CD4-positive, alpha-beta T cell (primary cell): Measurements from ENCODE around the gene CASR. TPM values are rescaled to one million over a fixed set of nuclear protein-coding genes. Genes with fewer than 3 reads are reported as not detected.

Experiments used
- ATAC-seq: fragments of 200-7000 bp; cut with Tn5 transposase; one replicate; pipeline ENCODE4 v1.10.0; 2022; ENCODE audit warnings: mild to moderate bottlenecking; ENCODE audit not compliant: poor library complexity
- CTCF ChIA-PET: fragments of 350-600 bp; sonication (Branson Sonifier 250); formaldehyde crosslinking; loops from one replicate; lab custom pipeline; 2021; ENCODE audit warnings: antibody characterized with exemption, inconsistent platforms; lab: Charles Lee
- POLR2A ChIA-PET: fragments of 350-600 bp; sonication (Branson Sonifier 250); formaldehyde crosslinking; loops from one replicate; lab custom pipeline; 2021; ENCODE audit warnings: antibody characterized with exemption, inconsistent platforms; lab: Charles Lee
- DNase-seq, 14 experiments: peaks; one replicate each; pipeline ENCODE4 v3.0.0-alpha.2; 2013 to 2020; ENCODE audit warnings: mixed read lengths in 2 of 14
- H3K27ac ChIP-seq, 2 donors: one replicate each; pipeline versions ENCODE4 v1.5.1 to v1.7.0; 2013; ENCODE audit warnings: low read length in 2 of 2, low read depth in 1 of 2, mild to moderate bottlenecking in 1 of 2
- H3K27me3 ChIP-seq, 2 experiments: 1 replicate in 1 of 2; 2 replicates in 1 of 2; pipeline versions ENCODE4 v1.6.1 to v1.7.0; 2013; ENCODE audit warnings: low read length in 2 of 2, control low read depth in 1 of 2, mild to moderate bottlenecking in 1 of 2, moderate library complexity in 1 of 2; ENCODE audit not compliant: insufficient read depth in 2 of 2, control insufficient read depth in 1 of 2
- H3K36me3 ChIP-seq: one replicate; pipeline ENCODE4 v1.6.1; 2013; ENCODE audit warnings: low read length, control low read depth; ENCODE audit not compliant: insufficient read depth
- H3K4me1 ChIP-seq: one replicate; pipeline ENCODE4 v1.6.1; 2013; ENCODE audit warnings: low read length, control low read depth; ENCODE audit not compliant: insufficient read depth
- H3K4me3 ChIP-seq: one replicate; pipeline ENCODE4 v1.5.1; 2013; ENCODE audit warnings: mild to moderate bottlenecking, low read length, moderate library complexity
- H3K9me3 ChIP-seq, 2 experiments: 1 replicate in 1 of 2; 2 replicates in 1 of 2; pipeline versions ENCODE4 v1.6.1 to v1.7.0; 2013; ENCODE audit warnings: low read length in 2 of 2, mild to moderate bottlenecking in 2 of 2, control low read depth in 1 of 2, moderate library complexity in 1 of 2; ENCODE audit not compliant: control insufficient read depth in 1 of 2, insufficient read depth in 1 of 2
- H3K27ac Mint-ChIP-seq: one replicate; pipeline ENCODE4 v1.8.0; 2020; ENCODE audit warnings: mixed read lengths
- H3K27me3 Mint-ChIP-seq: one replicate; pipeline ENCODE4 v1.8.0; 2021; ENCODE audit warnings: mixed read lengths
- H3K36me3 Mint-ChIP-seq: one replicate; pipeline ENCODE4 v1.8.0; 2021; ENCODE audit warnings: low read depth, mixed read lengths
- H3K4me1 Mint-ChIP-seq: one replicate; pipeline ENCODE4 v1.8.0; 2021; ENCODE audit warnings: low read depth, mixed read lengths
- H3K4me3 Mint-ChIP-seq: one replicate; pipeline ENCODE4 v1.8.0; 2020; ENCODE audit warnings: mild to moderate bottlenecking, mixed read lengths
- H3K9me3 Mint-ChIP-seq: one replicate; pipeline ENCODE4 v1.8.0; 2020; ENCODE audit warnings: mixed read lengths
- intact Hi-C, 2 experiments: fragments of 100-400 bp; cut with DNase I in 1 of 2; cut with micrococcal nuclease in 1 of 2; formaldehyde crosslinking; loops; one replicate each; pipeline versions ENCODE4 v1.15.1 to v1.9.0; 2023 to 2025; cut with DNase I, micrococcal nuclease
- total RNA-seq, 174 experiments: library from RNA in 2 of 174; stranded (reverse) in 2 of 174; gene quantifications; one replicate each; pipeline ENCODE4 v1.2.3 and lab custom pipeline; 2021 to 2026
- TF ChIP-seq, protein P1 (sequence below): fragments of 200-600 bp; IDR thresholded peaks from one replicate; pipeline ENCODE4 v1.8.0; 2022; ENCODE audit warnings: antibody characterized with exemption, mild to moderate bottlenecking

CASR gene
- total RNA-seq, 2 experiments from 2014 or later: 0.03 TPM

DNA sequence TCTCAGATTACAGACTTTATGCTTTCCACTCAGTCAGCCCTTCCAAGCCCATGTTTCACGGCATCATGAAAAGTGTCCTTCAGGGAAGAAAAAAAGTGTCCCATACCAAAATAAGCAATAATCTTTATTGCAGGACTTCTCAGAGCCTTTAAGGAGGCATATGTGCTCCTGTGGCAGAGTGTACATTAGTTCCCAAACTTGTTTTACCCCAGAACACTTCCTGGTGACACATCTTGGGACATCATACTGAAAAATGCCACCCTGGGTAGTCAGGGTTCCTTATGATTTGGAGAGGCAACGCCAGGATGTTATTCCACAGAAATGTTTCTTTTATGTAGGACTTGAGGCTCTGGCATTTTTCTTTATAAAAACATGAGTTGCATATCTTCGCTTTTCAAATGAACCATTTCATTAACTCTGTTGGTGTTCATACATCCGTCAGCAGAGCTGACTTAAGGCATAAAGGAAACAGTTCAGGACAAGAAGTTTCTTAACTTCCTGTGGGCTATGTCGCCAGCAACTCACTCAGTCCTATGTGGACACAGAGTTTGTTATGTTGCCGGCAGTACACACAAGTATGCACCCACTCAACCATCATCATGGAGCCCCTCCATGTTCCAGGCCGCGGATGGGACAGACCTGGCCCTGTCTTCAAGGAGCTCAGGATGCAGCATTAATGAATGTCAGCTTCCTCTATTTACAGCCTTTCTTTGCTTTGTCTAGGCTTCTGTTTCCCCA is 63.8 kb downstream of the CASR start:
- TF ChIP-seq, protein P1, sequence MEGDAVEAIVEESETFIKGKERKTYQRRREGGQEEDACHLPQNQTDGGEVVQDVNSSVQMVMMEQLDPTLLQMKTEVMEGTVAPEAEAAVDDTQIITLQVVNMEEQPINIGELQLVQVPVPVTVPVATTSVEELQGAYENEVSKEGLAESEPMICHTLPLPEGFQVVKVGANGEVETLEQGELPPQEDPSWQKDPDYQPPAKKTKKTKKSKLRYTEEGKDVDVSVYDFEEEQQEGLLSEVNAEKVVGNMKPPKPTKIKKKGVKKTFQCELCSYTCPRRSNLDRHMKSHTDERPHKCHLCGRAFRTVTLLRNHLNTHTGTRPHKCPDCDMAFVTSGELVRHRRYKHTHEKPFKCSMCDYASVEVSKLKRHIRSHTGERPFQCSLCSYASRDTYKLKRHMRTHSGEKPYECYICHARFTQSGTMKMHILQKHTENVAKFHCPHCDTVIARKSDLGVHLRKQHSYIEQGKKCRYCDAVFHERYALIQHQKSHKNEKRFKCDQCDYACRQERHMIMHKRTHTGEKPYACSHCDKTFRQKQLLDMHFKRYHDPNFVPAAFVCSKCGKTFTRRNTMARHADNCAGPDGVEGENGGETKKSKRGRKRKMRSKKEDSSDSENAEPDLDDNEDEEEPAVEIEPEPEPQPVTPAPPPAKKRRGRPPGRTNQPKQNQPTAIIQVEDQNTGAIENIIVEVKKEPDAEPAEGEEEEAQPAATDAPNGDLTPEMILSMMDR: no peak
- Mint-ChIP-seq H3K4me1 (peaks cover 26% of the 10 kb centered on the region), H3K36me3 (no peaks in the 10 kb centered on the region), H3K27me3 (no peaks in the 10 kb centered on the region), H3K9me3 (no peaks in the 10 kb centered on the region), H3K27ac (no peak overlapping the region), H3K4me3 (no peak overlapping the region)
- CTCF ChIA-PET: interaction anchor here (0.6 kb wide), 1 partner anchor 1467 kb away, joined by 3 read pairs; no protein-coding TSS in a partner anchor
- Histone ChIP-seq H3K36me3 (no peaks in the 10 kb centered on the region), H3K4me1 (peaks cover 2% of the 10 kb centered on the region), H3K4me3 (no peak overlapping the region), H3K27me3 (no peaks in the 10 kb centered on the region), H3K9me3 (no peaks in the 10 kb centered on the region), H3K27ac (no peak overlapping the region)
- ATAC-seq (no peak), DNase-seq (peak in 1 of 14 experiments; percentile 16)
- POLR2A ChIA-PET: interaction anchor here (2.1 kb wide), 1 partner anchor 8 kb away, joined by 4 read pairs; no protein-coding TSS in a partner anchor
- intact Hi-C loops: no loop called here

DNA sequence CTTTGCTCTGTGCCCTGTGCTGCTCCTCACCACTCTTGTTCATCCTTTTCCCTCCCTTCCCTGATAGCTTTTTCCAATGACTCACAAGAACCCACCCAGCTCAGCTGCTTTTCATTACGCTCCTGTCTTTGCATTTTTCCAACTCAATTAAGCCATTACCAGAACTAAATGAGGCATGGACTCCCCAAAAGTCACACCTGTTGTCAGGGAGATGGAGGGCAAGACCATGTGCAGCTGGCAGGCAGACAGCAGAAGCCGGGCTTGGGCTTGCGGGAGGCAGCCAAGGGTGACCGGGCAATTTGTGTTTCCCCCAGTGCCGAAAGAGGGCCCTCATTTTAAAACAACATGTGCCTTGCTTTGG is 64.3 kb downstream of the CASR start:
- Mint-ChIP-seq H3K9me3 (no peaks in the 10 kb centered on the region), H3K4me1 (peaks cover 26% of the 10 kb centered on the region), H3K36me3 (no peaks in the 10 kb centered on the region), H3K27ac (no peak overlapping the region), H3K4me3 (no peak overlapping the region), H3K27me3 (no peaks in the 10 kb centered on the region)
- no peak for ATAC-seq
- intact Hi-C loops: no loop called here
- TF ChIP-seq, protein P1: no peak
- Histone ChIP-seq H3K27me3 (no peaks in the 10 kb centered on the region), H3K27ac (no peak overlapping the region), H3K4me3 (no peak overlapping the region), H3K4me1 (peaks cover 2% of the 10 kb centered on the region), H3K9me3 (no peaks in the 10 kb centered on the region), H3K36me3 (no peaks in the 10 kb centered on the region)
- ChIA-PET POLR2A (no interaction called here), CTCF (no interaction called here)
- no peak for DNase-seq

DNA sequence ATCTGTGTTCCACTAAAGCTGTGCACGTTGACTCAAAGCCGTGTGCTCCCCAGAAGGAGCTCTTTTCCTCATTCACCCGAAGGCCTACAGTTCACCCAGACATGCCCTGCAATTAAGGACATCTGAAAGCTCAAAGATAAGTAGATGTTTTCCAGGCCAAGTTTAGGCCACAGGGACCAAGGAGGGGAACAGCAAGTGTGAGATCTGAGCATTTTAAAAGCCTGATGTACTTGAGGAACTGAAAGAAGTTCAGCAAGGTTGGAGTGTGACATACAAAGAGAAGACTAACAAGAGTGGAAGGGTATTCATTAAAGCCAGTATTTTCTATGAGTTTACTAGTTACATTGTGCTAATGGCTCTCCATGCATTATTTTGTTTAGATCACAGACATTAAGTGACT is 68.0 kb downstream of the CASR start:
- Histone ChIP-seq H3K27me3 (no peaks in the 10 kb centered on the region), H3K4me3 (no peak overlapping the region), H3K4me1 (peaks cover 2% of the 10 kb centered on the region), H3K36me3 (no peaks in the 10 kb centered on the region), H3K9me3 (no peaks in the 10 kb centered on the region), H3K27ac (no peak overlapping the region)
- no peaks in the 10 kb centered on the region for H3K27me3 Mint-ChIP-seq
- ChIA-PET POLR2A (no interaction called here), CTCF (interaction anchor here (1.1 kb wide), 1 partner anchor 17 kb away, joined by 3 read pairs; no protein-coding TSS in a partner anchor)
- H3K4me3 Mint-ChIP-seq: no peak overlapping the region
- no peaks in the 10 kb centered on the region for H3K36me3 Mint-ChIP-seq
- TF ChIP-seq, protein P1: no peak
- no peaks in the 10 kb centered on the region for H3K9me3 Mint-ChIP-seq
- no peak for ATAC-seq
- intact Hi-C loops: no loop called here
- peaks cover 14% of the 10 kb centered on the region for H3K4me1 Mint-ChIP-seq
- DNase-seq: no peak
- H3K27ac Mint-ChIP-seq: no peak overlapping the region
